CD14-positive monocyte (primary cell): ENCODE results near the gene CUL4B. TPM values are rescaled to one million over a fixed set of nuclear protein-coding genes. Genes with fewer than 3 reads are reported as not detected.
"Not testable (repeated sequence)": the region's sequence is repeated elsewhere in the genome, so short reads cannot be mapped to it uniquely, and the experiment has no call there.

Experiments used
- DNase-seq, 3 donors: peaks; one replicate each; pipeline ENCODE4 v3.0.0-alpha.2; 2011 to 2022
- H2AFZ ChIP-seq: 2 replicates; pipeline ENCODE4 v1.6.0; 2012; ENCODE audit warnings: mild to moderate bottlenecking, low read depth, low read length, inconsistent platforms; ENCODE audit not compliant: insufficient read depth, poor library complexity, severe bottlenecking
- H3K27ac ChIP-seq, 2 donors: 1 replicate in 1 of 2; 2 replicates in 1 of 2; pipeline ENCODE4 v1.5.1; 2012 to 2013; ENCODE audit warnings: low read length in 2 of 2, control low read depth in 1 of 2, inconsistent platforms in 1 of 2, low read depth in 1 of 2, mild to moderate bottlenecking in 1 of 2
- H3K27me3 ChIP-seq, 2 donors: one replicate each; pipeline versions ENCODE4 v1.6.0 to v1.6.1; 2011 to 2013; ENCODE audit warnings: low read length in 2 of 2; ENCODE audit not compliant: control insufficient read depth in 2 of 2, insufficient read depth in 2 of 2
- H3K36me3 ChIP-seq, 2 donors: replicated peaks in 1 of 2; 1 replicate in 1 of 2; 2 replicates in 1 of 2; pipeline versions ENCODE4 v1.5.1 to v1.6.1; 2012 to 2013; ENCODE audit warnings: low read length in 2 of 2, control low read depth in 1 of 2, inconsistent platforms in 1 of 2, mild to moderate bottlenecking in 1 of 2; ENCODE audit not compliant: insufficient read depth in 2 of 2, control insufficient read depth in 1 of 2
- H3K4me1 ChIP-seq, 2 donors: 1 replicate in 1 of 2; 2 replicates in 1 of 2; pipeline versions ENCODE4 v1.5.1 to v1.6.1; 2012 to 2013; ENCODE audit warnings: low read length in 2 of 2, control low read depth in 1 of 2, inconsistent platforms in 1 of 2, mild to moderate bottlenecking in 1 of 2, moderate library complexity in 1 of 2; ENCODE audit not compliant: insufficient read depth in 2 of 2, control insufficient read depth in 1 of 2
- H3K4me2 ChIP-seq: replicated peaks from 2 replicates; pipeline ENCODE3; 2012; ENCODE audit warnings: low read length, moderate library complexity, mild to moderate bottlenecking; ENCODE audit not compliant: poor library complexity, severe bottlenecking; ENCODE audit errors: extremely low read depth
- H3K4me3 ChIP-seq, 3 experiments: fragments of 200-600 bp in 1 of 3; sonication (generic) in 1 of 3; replicated peaks in 1 of 3; 1 replicate in 2 of 3; 2 replicates in 1 of 3; pipeline ENCODE4 v1.5.1; 2011 to 2013; ENCODE audit warnings: low read length in 3 of 3, mild to moderate bottlenecking in 3 of 3, control low read depth in 2 of 3, low read depth in 2 of 3, inconsistent platforms in 1 of 3, moderate library complexity in 1 of 3
- H3K79me2 ChIP-seq: 2 replicates; pipeline ENCODE4 v1.6.0; 2012; ENCODE audit warnings: mild to moderate bottlenecking, control low read depth, inconsistent platforms, low read length, moderate library complexity; ENCODE audit not compliant: insufficient read depth
- H3K9ac ChIP-seq: 2 replicates; pipeline ENCODE4 v1.6.0; 2017; ENCODE audit warnings: low read length, mild to moderate bottlenecking; ENCODE audit not compliant: insufficient read depth, poor library complexity, severe bottlenecking
- H3K9me3 ChIP-seq, 2 donors: replicated peaks in 1 of 2; 1 replicate in 1 of 2; 2 replicates in 1 of 2; pipeline versions ENCODE4 v1.5.1 to v1.6.1; 2012 to 2013; ENCODE audit warnings: low read length in 2 of 2, control low read depth in 1 of 2; ENCODE audit not compliant: control insufficient read depth in 1 of 2, insufficient read depth in 1 of 2
- H4K20me1 ChIP-seq: 2 replicates; pipeline ENCODE4 v1.6.0; 2012; ENCODE audit warnings: mild to moderate bottlenecking, low read length, control low read depth, moderate library complexity; ENCODE audit not compliant: insufficient read depth
- H3K27ac Mint-ChIP-seq, 7 donors: one replicate each; pipeline ENCODE4 v1.8.0; 2020; ENCODE audit warnings: mild to moderate bottlenecking in 7 of 7, mixed read lengths in 7 of 7, moderate library complexity in 6 of 7, inconsistent platforms in 2 of 7
- H3K27me3 Mint-ChIP-seq, 3 donors: one replicate each; pipeline ENCODE4 v1.8.0; 2021 to 2022; ENCODE audit warnings: low read depth in 3 of 3, mild to moderate bottlenecking in 3 of 3, mixed read lengths in 3 of 3, moderate library complexity in 3 of 3, inconsistent platforms in 1 of 3
- H3K36me3 Mint-ChIP-seq, 2 donors: one replicate each; pipeline ENCODE4 v1.8.0; 2020; ENCODE audit warnings: mixed read lengths in 2 of 2, inconsistent platforms in 1 of 2, mild to moderate bottlenecking in 1 of 2
- H3K4me1 Mint-ChIP-seq: one replicate; pipeline ENCODE4 v1.8.0; 2020; ENCODE audit warnings: mild to moderate bottlenecking, mixed read lengths
- H3K4me3 Mint-ChIP-seq, 2 donors: one replicate each; pipeline ENCODE4 v1.8.0; 2020; ENCODE audit warnings: mild to moderate bottlenecking in 2 of 2, mixed read lengths in 2 of 2, moderate library complexity in 1 of 2
- H3K9me3 Mint-ChIP-seq, 7 donors: one replicate each; pipeline ENCODE4 v1.8.0; 2020 to 2022; ENCODE audit warnings: mixed read lengths in 7 of 7, mild to moderate bottlenecking in 6 of 7, moderate library complexity in 6 of 7, inconsistent platforms in 2 of 7
- WGBS: methylation state at CpG from one replicate; pipeline ENCODE4 v1.1.5; 2013; ENCODE audit warnings: missing lambda C conversion rate; ENCODE audit not compliant: insufficient coverage; 5-methylcytosine and 5-hydroxymethylcytosine counted together
- intact Hi-C, 2 donors: fragments of 100-400 bp; cut with micrococcal nuclease; formaldehyde crosslinking; loops; one replicate each; pipeline versions ENCODE4 v1.15.0 to v1.15.1; 2023
- polyA plus RNA-seq, 3 donors: library from polyadenylated mRNA; depleted of rRNA in 1 of 3; unstranded in 2 of 3; stranded (reverse) in 1 of 3; fragments of 300-500 nt in 2 of 3; fragments of >200 nt in 1 of 3; fragmentation: Illumina TruSeq in 2 of 3; gene quantifications; 1 replicate in 2 of 3; 2 replicates in 1 of 3; pipeline ENCODE4 v1.2.3, GENCODE V29; 2012 to 2021
- TF ChIP-seq, protein P1 (sequence below): fragments of 200-600 bp; IDR thresholded peaks from one replicate; pipeline ENCODE4 v1.8.0; 2022; ENCODE audit warnings: antibody characterized with exemption, mild to moderate bottlenecking

The CUL4B gene
- polyA plus RNA-seq, 3 donors, result 13.3 to 16.9 (median 15.6) TPM

DNA sequence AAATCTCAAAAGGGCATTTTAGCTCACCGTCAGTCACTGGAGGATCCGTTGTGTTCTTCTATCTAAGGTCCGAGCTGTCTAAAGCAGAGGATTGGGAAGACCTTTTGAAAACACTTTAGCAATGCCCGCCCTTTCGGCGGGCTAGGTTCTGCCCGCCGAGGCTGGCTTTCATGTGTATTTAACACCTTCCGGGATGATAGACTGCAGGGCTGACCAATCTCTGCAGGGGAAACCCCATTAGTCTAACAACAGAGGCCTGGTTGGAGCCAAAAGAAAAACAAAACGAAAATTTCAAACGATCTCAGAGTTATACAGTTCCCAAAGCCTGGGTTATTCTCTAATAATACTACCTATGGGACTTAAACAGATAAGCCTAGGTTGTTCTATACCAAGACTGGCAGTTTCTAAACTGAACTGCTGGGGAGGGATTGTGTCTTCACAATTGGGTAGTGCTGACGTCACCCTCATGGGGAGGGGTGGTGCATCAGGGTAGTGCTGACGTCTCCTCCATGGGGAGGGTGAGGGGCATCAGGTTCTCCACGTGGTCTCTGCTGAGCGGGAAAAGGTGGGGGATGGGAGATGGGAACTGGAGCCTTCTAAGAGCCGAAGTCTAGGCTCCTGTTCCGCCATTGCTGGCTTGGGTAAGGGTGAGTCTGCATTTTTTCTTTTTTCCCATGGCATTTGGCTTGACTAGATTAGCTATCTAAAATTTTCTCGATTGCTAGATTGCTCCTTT is 14.8 kb upstream of the CUL4B start:
- Histone ChIP-seq H4K20me1 (no peaks in the 10 kb centered on the region), H3K4me2 (no peak overlapping the region), H3K9ac (no peak overlapping the region), H3K27me3 (no peaks in the 10 kb centered on the region), H3K36me3 (no peaks in the 10 kb centered on the region), H3K9me3 (no peaks in the 10 kb centered on the region), H2AFZ (no peak overlapping the region), H3K79me2 (no peaks in the 10 kb centered on the region), H3K4me3 (no peak overlapping the region), H3K27ac (no peak overlapping the region), H3K4me1 (peaks cover 7 to 8% of the 10 kb centered on the region in 2 donors)
- Mint-ChIP-seq H3K36me3 (no peaks in the 10 kb centered on the region), H3K4me1 (peaks cover 17% of the 10 kb centered on the region), H3K9me3 (peaks cover 0 to 10% (median 0%) of the 10 kb centered on the region in 7 donors), H3K27me3 (peaks cover 0 to 8% (median 0%) of the 10 kb centered on the region in 3 donors), H3K4me3 (no peak overlapping the region), H3K27ac (no peak overlapping the region)
- intact Hi-C loops, result no loop called here
- TF ChIP-seq, protein P1, sequence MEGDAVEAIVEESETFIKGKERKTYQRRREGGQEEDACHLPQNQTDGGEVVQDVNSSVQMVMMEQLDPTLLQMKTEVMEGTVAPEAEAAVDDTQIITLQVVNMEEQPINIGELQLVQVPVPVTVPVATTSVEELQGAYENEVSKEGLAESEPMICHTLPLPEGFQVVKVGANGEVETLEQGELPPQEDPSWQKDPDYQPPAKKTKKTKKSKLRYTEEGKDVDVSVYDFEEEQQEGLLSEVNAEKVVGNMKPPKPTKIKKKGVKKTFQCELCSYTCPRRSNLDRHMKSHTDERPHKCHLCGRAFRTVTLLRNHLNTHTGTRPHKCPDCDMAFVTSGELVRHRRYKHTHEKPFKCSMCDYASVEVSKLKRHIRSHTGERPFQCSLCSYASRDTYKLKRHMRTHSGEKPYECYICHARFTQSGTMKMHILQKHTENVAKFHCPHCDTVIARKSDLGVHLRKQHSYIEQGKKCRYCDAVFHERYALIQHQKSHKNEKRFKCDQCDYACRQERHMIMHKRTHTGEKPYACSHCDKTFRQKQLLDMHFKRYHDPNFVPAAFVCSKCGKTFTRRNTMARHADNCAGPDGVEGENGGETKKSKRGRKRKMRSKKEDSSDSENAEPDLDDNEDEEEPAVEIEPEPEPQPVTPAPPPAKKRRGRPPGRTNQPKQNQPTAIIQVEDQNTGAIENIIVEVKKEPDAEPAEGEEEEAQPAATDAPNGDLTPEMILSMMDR, result no peak
- no peak for DNase-seq
- WGBS, result 94% methylated on average over 12 of the region's 18 CpGs

DNA sequence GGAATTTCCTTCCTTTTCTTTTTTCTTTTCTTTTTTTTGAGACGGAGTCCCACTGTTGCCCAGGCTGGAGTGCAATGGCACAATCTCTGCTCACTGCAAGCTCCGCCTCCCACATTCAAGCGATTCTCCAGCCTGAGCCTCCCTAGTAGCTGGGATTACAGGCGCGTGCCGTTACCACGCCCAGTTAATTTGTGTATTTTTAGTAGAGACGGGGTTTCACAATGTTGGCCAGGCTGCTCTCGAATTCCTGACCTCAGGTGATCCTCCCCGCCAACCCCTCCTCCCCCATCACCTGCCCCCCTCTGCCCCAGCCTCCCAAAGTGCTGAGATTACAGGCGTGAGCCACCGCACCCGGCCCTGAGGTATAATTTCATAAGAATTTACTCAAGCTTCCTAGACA is 13.0 kb upstream of the CUL4B start:
- H3K4me1 ChIP-seq, H3K79me2 ChIP-seq, DNase-seq, H3K27ac ChIP-seq, H3K4me3 ChIP-seq, H2AFZ ChIP-seq, H3K9me3 ChIP-seq, H3K4me3 Mint-ChIP-seq, H4K20me1 ChIP-seq, H3K9ac ChIP-seq, H3K36me3 Mint-ChIP-seq, H3K4me1 Mint-ChIP-seq, H3K4me2 ChIP-seq, H3K27ac Mint-ChIP-seq, H3K36me3 ChIP-seq, intact Hi-C loops, H3K27me3 Mint-ChIP-seq, H3K27me3 ChIP-seq: not testable (repeated sequence)
- no CpG with 5 or more reads among the region's 13 CpGs for WGBS
- H3K9me3 Mint-ChIP-seq, result peaks cover 0 to 10% (median 0%) of the 10 kb centered on the region in 7 donors
